Measurements from ENCODE around the gene ZNF397.
"Not testable (repeated sequence)": the region's sequence is repeated elsewhere in the genome, so short reads cannot be mapped to it uniquely, and the experiment has no call there.

DNA sequence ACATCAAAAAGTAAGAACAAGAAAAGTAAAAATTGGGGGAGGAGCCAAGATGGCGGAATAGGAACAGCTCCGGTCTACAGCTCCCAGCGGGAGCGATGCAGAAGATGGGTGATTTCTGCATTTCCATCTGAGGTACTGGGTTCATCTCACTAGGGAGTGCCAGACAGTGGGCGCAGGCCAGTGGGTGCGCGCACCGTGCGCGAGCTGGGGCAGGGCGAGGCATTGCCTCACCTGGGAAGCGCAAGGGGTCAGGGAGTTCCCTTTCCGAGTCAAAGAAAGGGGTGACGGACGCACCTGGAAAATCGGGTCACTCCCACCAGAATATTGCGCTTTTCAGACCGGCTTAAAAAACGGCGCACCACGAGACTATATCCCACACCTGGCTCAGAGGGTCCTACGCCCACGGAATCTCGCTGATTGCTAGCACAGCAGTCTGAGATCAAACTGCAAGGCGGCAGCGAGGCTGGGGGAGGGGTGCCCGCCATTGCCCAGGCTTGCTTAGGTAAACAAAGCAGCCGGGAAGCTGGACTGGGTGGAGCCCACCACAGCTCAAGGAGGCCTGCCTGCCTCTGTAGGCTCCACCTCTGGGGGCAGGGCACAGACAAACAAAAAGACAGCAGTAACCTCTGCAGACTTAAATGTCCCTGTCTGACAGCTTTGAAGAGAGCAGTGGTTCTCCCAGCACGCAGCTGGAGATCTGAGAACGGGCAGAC is 34.9 kb upstream of the ZNF397 start:
- TF ChIP-seq, protein P1, sequence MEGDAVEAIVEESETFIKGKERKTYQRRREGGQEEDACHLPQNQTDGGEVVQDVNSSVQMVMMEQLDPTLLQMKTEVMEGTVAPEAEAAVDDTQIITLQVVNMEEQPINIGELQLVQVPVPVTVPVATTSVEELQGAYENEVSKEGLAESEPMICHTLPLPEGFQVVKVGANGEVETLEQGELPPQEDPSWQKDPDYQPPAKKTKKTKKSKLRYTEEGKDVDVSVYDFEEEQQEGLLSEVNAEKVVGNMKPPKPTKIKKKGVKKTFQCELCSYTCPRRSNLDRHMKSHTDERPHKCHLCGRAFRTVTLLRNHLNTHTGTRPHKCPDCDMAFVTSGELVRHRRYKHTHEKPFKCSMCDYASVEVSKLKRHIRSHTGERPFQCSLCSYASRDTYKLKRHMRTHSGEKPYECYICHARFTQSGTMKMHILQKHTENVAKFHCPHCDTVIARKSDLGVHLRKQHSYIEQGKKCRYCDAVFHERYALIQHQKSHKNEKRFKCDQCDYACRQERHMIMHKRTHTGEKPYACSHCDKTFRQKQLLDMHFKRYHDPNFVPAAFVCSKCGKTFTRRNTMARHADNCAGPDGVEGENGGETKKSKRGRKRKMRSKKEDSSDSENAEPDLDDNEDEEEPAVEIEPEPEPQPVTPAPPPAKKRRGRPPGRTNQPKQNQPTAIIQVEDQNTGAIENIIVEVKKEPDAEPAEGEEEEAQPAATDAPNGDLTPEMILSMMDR (conservative IDR thresholded peaks at IDR 0.05 in 1 of 2, IDR thresholded peaks at IDR 0.05 in 1 of 2; ENCODE audit: low read depth in 1 of 2, low read length in 2 of 2), result not testable (repeated sequence)
- not testable (repeated sequence) for TF ChIP-seq EZH2 (IDR thresholded peaks at IDR 0.05; ENCODE audit: low read length, missing control alignments)

Measured in fibroblast of lung (primary cell).